Liver (tissue), 9 donors: Measurements from ENCODE around the gene SLC44A2. TPM values are rescaled to one million over a fixed set of nuclear protein-coding genes. Genes with fewer than 3 reads are reported as not detected.

ENCODE experiments used
- DNase-seq: peaks from one replicate; pipeline ENCODE4 v3.0.0-alpha.2; 2017; ENCODE audit warnings: low spot score
- H3K27ac ChIP-seq, 2 donors: one replicate each; pipeline ENCODE4 v1.7.0; 2013; ENCODE audit warnings: inconsistent platforms in 2 of 2, low read length in 2 of 2, control low read depth in 1 of 2, low read depth in 1 of 2, mild to moderate bottlenecking in 1 of 2
- H3K27me3 ChIP-seq, 4 donors: one replicate each; pipeline versions ENCODE4 v1.6.1 to v1.7.0; 2013; ENCODE audit warnings: low read length in 3 of 4, inconsistent platforms in 1 of 4, mild to moderate bottlenecking in 1 of 4, moderate library complexity in 1 of 4; ENCODE audit not compliant: control insufficient read depth in 4 of 4, insufficient read depth in 4 of 4
- H3K36me3 ChIP-seq, 4 donors: one replicate each; pipeline versions ENCODE4 v1.6.1 to v1.7.0; 2013; ENCODE audit warnings: low read length in 3 of 4, mild to moderate bottlenecking in 3 of 4, low read depth in 1 of 4, moderate library complexity in 1 of 4; ENCODE audit not compliant: control insufficient read depth in 4 of 4, insufficient read depth in 3 of 4
- H3K4me1 ChIP-seq, 4 donors: one replicate each; pipeline versions ENCODE4 v1.6.1 to v1.7.0; 2013; ENCODE audit warnings: low read length in 3 of 4, mild to moderate bottlenecking in 3 of 4, moderate library complexity in 1 of 4; ENCODE audit not compliant: control insufficient read depth in 4 of 4, insufficient read depth in 4 of 4
- H3K4me3 ChIP-seq, 3 donors: one replicate each; pipeline versions ENCODE4 v1.6.1 to v1.7.0; 2013; ENCODE audit warnings: low read length in 3 of 3, control low read depth in 1 of 3, low read depth in 1 of 3, mild to moderate bottlenecking in 1 of 3
- H3K9ac ChIP-seq, 2 donors: one replicate each; pipeline ENCODE4 v1.7.0; 2013; ENCODE audit warnings: low read length in 2 of 2, mild to moderate bottlenecking in 2 of 2, moderate library complexity in 2 of 2, control low read depth in 1 of 2, low read depth in 1 of 2
- H3K9me3 ChIP-seq, 4 donors: one replicate each; pipeline versions ENCODE4 v1.6.1 to v1.7.0; 2013; ENCODE audit warnings: low read length in 3 of 4; ENCODE audit not compliant: control insufficient read depth in 4 of 4
- EGR1 ChIP-seq, 2 donors: IDR thresholded peaks; 2 replicates each; pipeline ENCODE4 v1.6.1; 2016 to 2018; ENCODE audit warnings: antibody characterized with exemption in 2 of 2, low read depth in 2 of 2
- FOXA2 ChIP-seq: IDR thresholded peaks from 2 replicates; pipeline ENCODE4 v1.6.1; 2016; ENCODE audit warnings: antibody characterized with exemption
- HNF4A ChIP-seq, 2 donors: conservative IDR thresholded peaks; 2 replicates each; pipeline ENCODE4 v1.6.1; 2016; ENCODE audit warnings: antibody characterized with exemption in 2 of 2, mild to moderate bottlenecking in 2 of 2
- HNF4G ChIP-seq: IDR thresholded peaks from 2 replicates; pipeline ENCODE4 v1.6.1; 2016; ENCODE audit warnings: antibody characterized with exemption
- JUND ChIP-seq, 2 donors: IDR thresholded peaks; 2 replicates each; pipeline ENCODE4 v1.6.1; 2016; ENCODE audit warnings: antibody characterized with exemption in 2 of 2
- RXRA ChIP-seq, 2 donors: IDR thresholded peaks; 2 replicates each; pipeline ENCODE4 v1.6.1; 2017 to 2018; ENCODE audit warnings: antibody characterized with exemption in 2 of 2, mild to moderate bottlenecking in 1 of 2
- SP1 ChIP-seq: IDR thresholded peaks from 2 replicates; pipeline ENCODE4 v1.6.1; 2018; ENCODE audit warnings: antibody characterized with exemption, mild to moderate bottlenecking
- YY1 ChIP-seq: IDR thresholded peaks from 2 replicates; pipeline ENCODE4 v1.6.1; 2016; ENCODE audit warnings: antibody characterized with exemption, mild to moderate bottlenecking
- WGBS: extraction: QIAGEN DNeasy Blood & Tissue Kit; methylation state at CpG from one replicate; pipeline ENCODE4 v1.1.7; 2013; 5-methylcytosine and 5-hydroxymethylcytosine counted together
- polyA plus RNA-seq, 2 donors: library from polyadenylated mRNA; stranded (reverse) in 1 of 2; unstranded in 1 of 2; fragments of 200-250 nt in 1 of 2; fragments of >200 nt in 1 of 2; fragmentation: Nextera tagmentation in 1 of 2; extraction: Ambion mirVana in 1 of 2; gene quantifications; one replicate each; pipeline versions ENCODE4 v1.2.1 to v1.2.3, GENCODE V29; 2013 to 2015
- total RNA-seq, 2 donors: library from RNA; depleted of rRNA; stranded (reverse); fragments of >200 nt; gene quantifications; one replicate each; pipeline ENCODE4 v1.2.3, GENCODE V29; 2014
- TF ChIP-seq, protein P1 (sequence below): fragments of 150-350 bp; IDR thresholded peaks from 2 replicates; pipeline ENCODE4 v1.5.1; 2017; ENCODE audit warnings: improper control_type of control experiment, low read depth, low read length; ENCODE audit not compliant: missing input control
- TF ChIP-seq, protein P2 (sequence below): IDR thresholded peaks from 2 replicates; pipeline ENCODE4 v1.6.1; 2016; ENCODE audit warnings: antibody characterized with exemption
- TF ChIP-seq, protein P3 (sequence below): IDR thresholded peaks from 2 replicates; pipeline ENCODE4 v1.6.1; 2016; ENCODE audit warnings: antibody characterized with exemption, mild to moderate bottlenecking
- donor health status: healthy.
- donor health status: healthy.
- donor health status: healthy.
- donor health status: healthy.
- donor health status: healthy.

Gene SLC44A2
- total and polyA plus RNA-seq, 4 donors = 12.0 to 21.6 (median 13.4) TPM

DNA sequence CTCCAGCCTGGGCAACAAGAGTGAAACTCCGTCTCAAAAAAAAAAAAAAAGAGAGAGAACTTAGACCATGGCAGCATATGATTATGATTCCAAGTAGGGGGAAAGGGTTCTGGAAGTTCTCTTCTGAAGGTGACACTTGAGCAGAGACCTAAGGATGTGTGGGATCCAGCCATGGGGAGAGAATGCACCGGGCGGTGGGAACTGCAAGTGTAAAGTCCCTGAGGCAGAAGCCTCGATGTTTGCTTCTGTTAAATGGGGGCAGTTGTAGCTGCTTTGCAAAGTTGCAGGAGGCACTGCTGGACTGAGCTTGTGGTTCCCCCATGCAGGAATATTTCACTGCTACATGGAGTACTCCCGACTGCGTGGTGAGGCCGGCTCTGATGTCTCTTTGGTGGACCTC lies 9.1 kb downstream of the SLC44A2 start:
- 92% methylated on average over 7 of the region's 7 CpGs for WGBS
- Histone ChIP-seq H3K9me3 (no peaks in the 10 kb centered on the region), H3K4me3 (no peak overlapping the region), H3K4me1 (peaks cover 0 to 8% (median 2%) of the 10 kb centered on the region in 4 donors), H3K36me3 (peaks cover 0 to 12% (median 5%) of the 10 kb centered on the region in 4 donors), H3K27me3 (no peaks in the 10 kb centered on the region), H3K27ac (no peak overlapping the region), H3K9ac (no peak overlapping the region)
- DNase-seq = no peak
- TF ChIP-seq, protein P1, sequence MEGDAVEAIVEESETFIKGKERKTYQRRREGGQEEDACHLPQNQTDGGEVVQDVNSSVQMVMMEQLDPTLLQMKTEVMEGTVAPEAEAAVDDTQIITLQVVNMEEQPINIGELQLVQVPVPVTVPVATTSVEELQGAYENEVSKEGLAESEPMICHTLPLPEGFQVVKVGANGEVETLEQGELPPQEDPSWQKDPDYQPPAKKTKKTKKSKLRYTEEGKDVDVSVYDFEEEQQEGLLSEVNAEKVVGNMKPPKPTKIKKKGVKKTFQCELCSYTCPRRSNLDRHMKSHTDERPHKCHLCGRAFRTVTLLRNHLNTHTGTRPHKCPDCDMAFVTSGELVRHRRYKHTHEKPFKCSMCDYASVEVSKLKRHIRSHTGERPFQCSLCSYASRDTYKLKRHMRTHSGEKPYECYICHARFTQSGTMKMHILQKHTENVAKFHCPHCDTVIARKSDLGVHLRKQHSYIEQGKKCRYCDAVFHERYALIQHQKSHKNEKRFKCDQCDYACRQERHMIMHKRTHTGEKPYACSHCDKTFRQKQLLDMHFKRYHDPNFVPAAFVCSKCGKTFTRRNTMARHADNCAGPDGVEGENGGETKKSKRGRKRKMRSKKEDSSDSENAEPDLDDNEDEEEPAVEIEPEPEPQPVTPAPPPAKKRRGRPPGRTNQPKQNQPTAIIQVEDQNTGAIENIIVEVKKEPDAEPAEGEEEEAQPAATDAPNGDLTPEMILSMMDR = no peak
- TF ChIP-seq, protein P2, sequence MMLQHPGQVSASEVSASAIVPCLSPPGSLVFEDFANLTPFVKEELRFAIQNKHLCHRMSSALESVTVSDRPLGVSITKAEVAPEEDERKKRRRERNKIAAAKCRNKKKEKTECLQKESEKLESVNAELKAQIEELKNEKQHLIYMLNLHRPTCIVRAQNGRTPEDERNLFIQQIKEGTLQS = no peak
- TF ChIP-seq FOXA2 = no peak

DNA sequence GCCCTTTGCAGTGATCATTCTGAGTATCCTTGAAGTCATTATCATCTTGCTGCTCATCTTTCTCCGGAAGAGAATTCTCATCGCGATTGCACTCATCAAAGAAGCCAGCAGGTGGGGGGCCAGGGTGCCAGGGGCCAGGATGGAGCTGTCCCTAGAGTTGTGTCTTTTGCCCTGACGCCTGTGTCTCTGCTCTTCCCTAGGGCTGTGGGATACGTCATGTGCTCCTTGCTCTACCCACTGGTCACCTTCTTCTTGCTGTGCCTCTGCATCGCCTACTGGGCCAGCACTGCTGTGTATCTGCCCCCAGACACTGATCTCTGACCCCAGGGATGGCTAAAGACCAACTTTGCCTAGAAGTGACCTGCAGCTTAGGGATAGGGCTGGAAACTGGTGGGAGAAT lies 9.6 kb downstream of the SLC44A2 start:
- no peak for TF ChIP-seq HNF4G
- TF ChIP-seq, protein P1 = no peak
- no peak for TF ChIP-seq YY1
- TF ChIP-seq SP1 = no peak
- TF ChIP-seq, protein P3, sequence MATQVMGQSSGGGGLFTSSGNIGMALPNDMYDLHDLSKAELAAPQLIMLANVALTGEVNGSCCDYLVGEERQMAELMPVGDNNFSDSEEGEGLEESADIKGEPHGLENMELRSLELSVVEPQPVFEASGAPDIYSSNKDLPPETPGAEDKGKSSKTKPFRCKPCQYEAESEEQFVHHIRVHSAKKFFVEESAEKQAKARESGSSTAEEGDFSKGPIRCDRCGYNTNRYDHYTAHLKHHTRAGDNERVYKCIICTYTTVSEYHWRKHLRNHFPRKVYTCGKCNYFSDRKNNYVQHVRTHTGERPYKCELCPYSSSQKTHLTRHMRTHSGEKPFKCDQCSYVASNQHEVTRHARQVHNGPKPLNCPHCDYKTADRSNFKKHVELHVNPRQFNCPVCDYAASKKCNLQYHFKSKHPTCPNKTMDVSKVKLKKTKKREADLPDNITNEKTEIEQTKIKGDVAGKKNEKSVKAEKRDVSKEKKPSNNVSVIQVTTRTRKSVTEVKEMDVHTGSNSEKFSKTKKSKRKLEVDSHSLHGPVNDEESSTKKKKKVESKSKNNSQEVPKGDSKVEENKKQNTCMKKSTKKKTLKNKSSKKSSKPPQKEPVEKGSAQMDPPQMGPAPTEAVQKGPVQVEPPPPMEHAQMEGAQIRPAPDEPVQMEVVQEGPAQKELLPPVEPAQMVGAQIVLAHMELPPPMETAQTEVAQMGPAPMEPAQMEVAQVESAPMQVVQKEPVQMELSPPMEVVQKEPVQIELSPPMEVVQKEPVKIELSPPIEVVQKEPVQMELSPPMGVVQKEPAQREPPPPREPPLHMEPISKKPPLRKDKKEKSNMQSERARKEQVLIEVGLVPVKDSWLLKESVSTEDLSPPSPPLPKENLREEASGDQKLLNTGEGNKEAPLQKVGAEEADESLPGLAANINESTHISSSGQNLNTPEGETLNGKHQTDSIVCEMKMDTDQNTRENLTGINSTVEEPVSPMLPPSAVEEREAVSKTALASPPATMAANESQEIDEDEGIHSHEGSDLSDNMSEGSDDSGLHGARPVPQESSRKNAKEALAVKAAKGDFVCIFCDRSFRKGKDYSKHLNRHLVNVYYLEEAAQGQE = no peak
- TF ChIP-seq HNF4A (conservative IDR thresholded peaks at IDR 0.05) = no peak
- Histone ChIP-seq H3K27me3 (no peaks in the 10 kb centered on the region), H3K4me1 (peaks cover 0 to 8% (median 2%) of the 10 kb centered on the region in 4 donors), H3K9ac (no peak overlapping the region), H3K4me3 (no peak overlapping the region), H3K36me3 (peaks cover 0 to 12% (median 5%) of the 10 kb centered on the region in 4 donors), H3K9me3 (no peaks in the 10 kb centered on the region), H3K27ac (no peak overlapping the region)
- no peak for DNase-seq
- 84% methylated on average over 6 of the region's 6 CpGs for WGBS

DNA sequence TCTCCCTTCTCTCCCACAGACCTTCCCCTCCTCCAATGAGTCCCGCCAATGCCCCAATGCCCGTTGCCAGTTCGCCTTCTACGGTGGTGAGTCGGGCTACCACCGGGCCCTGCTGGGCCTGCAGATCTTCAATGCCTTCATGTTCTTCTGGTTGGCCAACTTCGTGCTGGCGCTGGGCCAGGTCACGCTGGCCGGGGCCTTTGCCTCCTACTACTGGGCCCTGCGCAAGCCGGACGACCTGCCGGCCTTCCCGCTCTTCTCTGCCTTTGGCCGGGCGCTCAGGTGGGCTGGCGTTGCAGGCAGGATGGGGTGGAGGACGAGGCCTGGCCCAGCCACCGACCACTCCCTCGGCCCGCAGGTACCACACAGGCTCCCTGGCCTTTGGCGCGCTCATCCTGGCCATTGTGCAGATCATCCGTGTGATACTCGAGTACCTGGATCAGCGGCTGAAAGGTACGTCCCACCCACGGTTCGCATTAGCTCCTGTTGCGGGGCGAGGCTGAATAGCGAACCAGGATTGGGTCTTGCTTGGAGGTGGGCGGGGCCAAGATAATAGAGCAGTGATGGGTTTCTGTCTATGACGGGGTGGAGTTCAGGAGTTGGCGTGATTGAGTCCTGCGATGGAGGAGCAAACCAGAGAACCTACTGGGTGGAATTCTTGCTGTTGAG lies 11.1 kb downstream of the SLC44A2 start:
- Histone ChIP-seq H3K27me3 (no peaks in the 10 kb centered on the region), H3K4me1 (peaks cover 0 to 8% (median 2%) of the 10 kb centered on the region in 4 donors), H3K4me3 (no peak overlapping the region), H3K27ac (no peak overlapping the region), H3K9ac (no peak overlapping the region), H3K36me3 (peaks cover 0 to 9% (median 4%) of the 10 kb centered on the region in 4 donors), H3K9me3 (no peaks in the 10 kb centered on the region)
- DNase-seq = no peak
- 92% methylated on average over 37 of the region's 37 CpGs for WGBS
- no peak for TF ChIP-seq JUND (IDR thresholded peaks at IDR 0.05)
- no peak for TF ChIP-seq SP1
- TF ChIP-seq EGR1 (IDR thresholded peaks at IDR 0.05; ENCODE audit: low read depth in 2 of 2) = no peak
- TF ChIP-seq, protein P2 = no peak
- TF ChIP-seq, protein P1 = no peak
- TF ChIP-seq RXRA (IDR thresholded peaks at IDR 0.05) = no peak
- no peak for TF ChIP-seq FOXA2
